ENCODE data around the gene SDHA. TPM values are rescaled to one million over a fixed set of nuclear protein-coding genes. Genes with fewer than 3 reads are reported as not detected.

Gene SDHA
- total and polyA plus RNA-seq, 2 of the 13 experiments (the other 11 are each of a cell fraction or from before 2014, with no cell fraction given): 185 to 240 TPM

GRCh38 chr5:195401-196160 lies 22.5 kb upstream of the SDHA start:
- in situ Hi-C loops (cut with HindIII; ENCODE audit: extremely low pct_ligation_motif_present, low pct_unique_long_range_greater_than_20kb): no loop called here
- DNase-seq (ENCODE audit: low spot score) (no peak), ATAC-seq (peak; percentile 44; the same call in 2 of the 3 replicates), FAIRE-seq (no peak)
- H3K4me1 ChIP-seq (ENCODE audit: insufficient read depth, low read length): no peaks in the 10 kb centered on the region
- POLR2A ChIA-PET: no interaction called here
- WGBS (ENCODE audit: low lambda C conversion rate): 67% methylated on average over 20 of the region's 33 CpGs
- BruUV-seq (replicated peaks): no TSS peak
- H3K9ac ChIP-seq (ENCODE audit: insufficient read depth, low read depth, low read length): no peak overlapping the region
- H4K20me1 ChIP-seq (ENCODE audit: insufficient read depth, low read length): no peaks in the 10 kb centered on the region
- H3K4me3 ChIP-seq (replicated peaks in 1 of 3; ENCODE audit: insufficient read depth in 1 of 3, low read depth in 2 of 3, low read length in 3 of 3): no peak overlapping the region
- H3K27me3 ChIP-seq (ENCODE audit: control insufficient read depth in 1 of 2, insufficient read depth in 2 of 2, low read length in 2 of 2): no peaks in the 10 kb centered on the region
- H3K36me3 ChIP-seq (replicated peaks in 1 of 2; ENCODE audit: control insufficient read depth in 1 of 2, insufficient read depth in 2 of 2, low read length in 2 of 2): 0 out of 5 replicates have a peak, but pooled peaks cover 0 to 3% of the 10 kb centered on the region in 2 experiments
- no peak overlapping the region for H3K27ac ChIP-seq (ENCODE audit: extremely low read length, insufficient read depth, low read length)
- no peaks in the 10 kb centered on the region for H3K79me2 ChIP-seq (ENCODE audit: insufficient read depth, low read length)
- TF ChIP-seq ZBTB33 (CRISPR knock-in tag; IDR thresholded peaks at IDR 0.05) (peak; percentile 52; the same call in 1 of the 2 replicates), STAG1 (CRISPR knock-in tag; IDR thresholded peaks at IDR 0.05) (peak; percentile 19; the same call in 1 of the 2 replicates), CTCF (CRISPR knock-in tag; IDR thresholded peaks at IDR 0.05) (peak; percentile 25; the same call in 1 of the 2 replicates), ELF4 (CRISPR knock-in tag; IDR thresholded peaks at IDR 0.05; ENCODE audit: borderline replicate concordance) (no peak), SALL1 (CRISPR knock-in tag; IDR thresholded peaks at IDR 0.05) (no peak)
- intact Hi-C loops (cut with micrococcal nuclease; ENCODE audit: unreplicated experiment): no loop called here
- no peak overlapping the region for H3K4me2 ChIP-seq (ENCODE audit: low read depth, low read length)
- CTCF ChIA-PET (ENCODE audit: low intra/inter-chr PET ratio, low total read pairs): no interaction called here
- no peaks in the 10 kb centered on the region for H3K9me3 ChIP-seq (ENCODE audit: low read length)
- H2AFZ ChIP-seq (ENCODE audit: low read length): no peak overlapping the region
